Skeletal muscle tissue (tissue), 4 donors: ENCODE measurements around the gene CARM1. TPM values are rescaled to one million over a fixed set of nuclear protein-coding genes. Genes with fewer than 3 reads are reported as not detected.
"Not testable (repeated sequence)": the region's sequence is repeated elsewhere in the genome, so short reads cannot be mapped to it uniquely, and the experiment has no call there.

ENCODE experiments used
- H3K27ac ChIP-seq: one replicate; pipeline ENCODE4 v1.7.0; 2013; ENCODE audit warnings: mild to moderate bottlenecking, low read depth, low read length, inconsistent platforms
- H3K27me3 ChIP-seq, 3 donors: one replicate each; pipeline ENCODE4 v1.7.0; 2013; ENCODE audit warnings: low read length in 3 of 3; ENCODE audit not compliant: control insufficient read depth in 3 of 3, insufficient read depth in 3 of 3
- H3K36me3 ChIP-seq, 3 donors: one replicate each; pipeline ENCODE4 v1.7.0; 2013; ENCODE audit warnings: low read length in 3 of 3; ENCODE audit not compliant: control insufficient read depth in 3 of 3, insufficient read depth in 3 of 3
- H3K4me1 ChIP-seq, 3 donors: one replicate each; pipeline ENCODE4 v1.7.0; 2013; ENCODE audit warnings: low read length in 3 of 3, mild to moderate bottlenecking in 3 of 3; ENCODE audit not compliant: control insufficient read depth in 3 of 3, insufficient read depth in 3 of 3
- H3K4me3 ChIP-seq, 3 donors: one replicate each; pipeline ENCODE4 v1.7.0; 2013; ENCODE audit warnings: low read length in 3 of 3
- H3K9ac ChIP-seq, 3 donors: one replicate each; pipeline ENCODE4 v1.7.0; 2013; ENCODE audit warnings: low read length in 3 of 3, mild to moderate bottlenecking in 3 of 3, moderate library complexity in 2 of 3, low read depth in 1 of 3
- H3K9me3 ChIP-seq, 3 donors: one replicate each; pipeline ENCODE4 v1.7.0; 2013; ENCODE audit warnings: low read length in 3 of 3; ENCODE audit not compliant: control insufficient read depth in 3 of 3
- total RNA-seq: library from RNA; depleted of rRNA; stranded (reverse); fragments of >200 nt; gene quantifications from one replicate; pipeline ENCODE4 v1.2.3, GENCODE V29; 2014
- donor health status: Osteomylitis.

The CARM1 gene
- total RNA-seq, 1 donor from 2014 or later, result 19.8 TPM

- H3K4me1 ChIP-seq, result peaks cover 5 to 10% (median 7%) of the 10 kb centered on the region in 3 donors
- H3K9me3 ChIP-seq, result no peaks in the 10 kb centered on the region
- no peaks in the 10 kb centered on the region for H3K27me3 ChIP-seq
- H3K9ac ChIP-seq, result no peak overlapping the region
- no peak overlapping the region for H3K4me3 ChIP-seq
- no peak overlapping the region for H3K27ac ChIP-seq
- no peaks in the 10 kb centered on the region for H3K36me3 ChIP-seq
These were observed 10.2 kb upstream of the CARM1 start for GRCh38 chr19:10861103-10861651.

GRCh38 chr19:10862561-10863106 lies 8.7 kb upstream of the CARM1 start:
- H3K4me3 ChIP-seq, result no peak overlapping the region
- H3K9ac ChIP-seq, result peak overlapping the region in 1 of 3 donors; percentile 16
- H3K27me3 ChIP-seq, result no peaks in the 10 kb centered on the region
- H3K4me1 ChIP-seq, result peaks cover 5 to 10% (median 7%) of the 10 kb centered on the region in 3 donors
- peak overlapping the region; percentile 18 for H3K27ac ChIP-seq
- no peaks in the 10 kb centered on the region for H3K36me3 ChIP-seq
- H3K9me3 ChIP-seq, result no peaks in the 10 kb centered on the region

- H3K9ac ChIP-seq, result peak overlapping the region in 1 of 3 donors; percentile 16
- no peaks in the 10 kb centered on the region for H3K27me3 ChIP-seq
These were observed 8.1 kb upstream of the CARM1 start for GRCh38 chr19:10863107-10863717.

GRCh38 chr19:10864538-10864899 lies 6.8 kb upstream of the CARM1 start:
- no peaks in the 10 kb centered on the region for H3K9me3 ChIP-seq
- no peaks in the 10 kb centered on the region for H3K36me3 ChIP-seq
- peak overlapping the region; percentile 2 to 51 (median 48) for H3K9ac ChIP-seq
- H3K27ac ChIP-seq, result no peak overlapping the region
- H3K4me3 ChIP-seq, result peak overlapping the region in 2 of 3 donors; percentile 52 to 54
- H3K27me3 ChIP-seq, result no peaks in the 10 kb centered on the region
- H3K4me1 ChIP-seq, result peaks cover 5 to 10% (median 7%) of the 10 kb centered on the region in 3 donors

More at GRCh38 chr19:10863107-10863717, 8.1 kb upstream of the CARM1 start:
- peak overlapping the region; percentile 18 for H3K27ac ChIP-seq
- peak overlapping the region in 1 of 3 donors; percentile 6 for H3K4me3 ChIP-seq
- peaks cover 5 to 10% (median 7%) of the 10 kb centered on the region in 3 donors for H3K4me1 ChIP-seq
- no peaks in the 10 kb centered on the region for H3K9me3 ChIP-seq
- H3K36me3 ChIP-seq, result no peaks in the 10 kb centered on the region

- no peak overlapping the region for H3K4me3 ChIP-seq
- no peaks in the 10 kb centered on the region for H3K27me3 ChIP-seq
- H3K27ac ChIP-seq, result no peak overlapping the region
- no peak overlapping the region for H3K9ac ChIP-seq
- no peaks in the 10 kb centered on the region for H3K9me3 ChIP-seq
- peaks cover 8 to 13% (median 10%) of the 10 kb centered on the region in 3 donors for H3K4me1 ChIP-seq
- no peaks in the 10 kb centered on the region for H3K36me3 ChIP-seq
These were observed 4.9 kb upstream of the CARM1 start for GRCh38 chr19:10866495-10866894.

- Histone ChIP-seq H3K4me1 (peaks cover 6 to 17% (median 15%) of the 10 kb centered on the region in 3 donors), H3K27ac (no peak overlapping the region), H3K27me3 (no peaks in the 10 kb centered on the region), H3K9ac (no peak overlapping the region), H3K4me3 (no peak overlapping the region), H3K9me3 (no peaks in the 10 kb centered on the region), H3K36me3 (no peaks in the 10 kb centered on the region)
These were observed 2.3 kb upstream of the CARM1 start for GRCh38 chr19:10868872-10869547.

GRCh38 chr19:10869872-10870311 lies 1.5 kb upstream of the CARM1 start:
- not testable (repeated sequence) for H3K36me3 ChIP-seq, H3K9me3 ChIP-seq, H3K27me3 ChIP-seq, H3K27ac ChIP-seq, H3K9ac ChIP-seq, H3K4me3 ChIP-seq
- peaks cover 3 to 19% (median 16%) of the 10 kb centered on the region in 3 donors for H3K4me1 ChIP-seq

GRCh38 chr19:10870501-10870954 lies 825 bp upstream of the CARM1 start:
- Histone ChIP-seq H3K4me3 (peak overlapping the region; percentile 73 to 78 (median 74)), H3K4me1 (peaks cover 3 to 22% (median 17%) of the 10 kb centered on the region in 3 donors), H3K9ac (peak overlapping the region; percentile 74 to 79 (median 76)), H3K27ac (peak overlapping the region; percentile 81), H3K27me3 (no peaks in the 10 kb centered on the region), H3K9me3 (no peaks in the 10 kb centered on the region), H3K36me3 (no peaks in the 10 kb centered on the region)

GRCh38 chr19:10871711-10872545 lies 575 bp downstream of the CARM1 start:
- Histone ChIP-seq H3K27me3 (no peaks in the 10 kb centered on the region), H3K36me3 (no peaks in the 10 kb centered on the region), H3K9me3 (no peaks in the 10 kb centered on the region), H3K9ac (peak overlapping the region; percentile 82 to 92 (median 90)), H3K27ac (peak overlapping the region; percentile 90), H3K4me1 (peaks cover 17 to 34% (median 29%) of the 10 kb centered on the region in 3 donors), H3K4me3 (peak overlapping the region; percentile 79 to 86 (median 85))
